Stimulated activated naive CD8-positive, alpha-beta T cell treated with anti-CD3 and anti-CD28 coated beads, Interleukin-15, Interleukin-2, amounts not matched to agents 100 ng/mL and 50 ng/mL, for 24 hours (primary cell): ENCODE measurements around the gene VEPH1.
A peak's percentile ranks its signal among the peaks of the same experiment; 100 is the strongest.

Experiments used
- H3K27ac Mint-ChIP-seq: one replicate; pipeline ENCODE4 v1.8.0; 2021; ENCODE audit warnings: mild to moderate bottlenecking, mixed read lengths
- H3K27me3 Mint-ChIP-seq: one replicate; pipeline ENCODE4 v1.8.0; 2021; ENCODE audit warnings: mixed read lengths
- H3K36me3 Mint-ChIP-seq: one replicate; pipeline ENCODE4 v1.8.0; 2021; ENCODE audit warnings: low read depth, mixed read lengths
- H3K4me1 Mint-ChIP-seq: one replicate; pipeline ENCODE4 v1.8.0; 2021; ENCODE audit warnings: low read depth, mixed read lengths
- H3K4me3 Mint-ChIP-seq: one replicate; pipeline ENCODE4 v1.8.0; 2021; ENCODE audit warnings: mild to moderate bottlenecking, mixed read lengths
- H3K9me3 Mint-ChIP-seq: one replicate; pipeline ENCODE4 v1.8.0; 2021; ENCODE audit warnings: mixed read lengths

VEPH1 gene

GRCh38 chr3:157442729-157443128 is 60.5 kb downstream of the VEPH1 start:
- H3K36me3 Mint-ChIP-seq = no peaks in the 10 kb centered on the region
- H3K4me1 Mint-ChIP-seq = no peaks in the 10 kb centered on the region
- no peaks in the 10 kb centered on the region for H3K9me3 Mint-ChIP-seq
- H3K4me3 Mint-ChIP-seq = no peak overlapping the region
- no peak overlapping the region for H3K27ac Mint-ChIP-seq
- H3K27me3 Mint-ChIP-seq = peaks cover 18% of the 10 kb centered on the region

- H3K4me3 Mint-ChIP-seq = no peak overlapping the region
- no peak overlapping the region for H3K27ac Mint-ChIP-seq
- peaks cover 10% of the 10 kb centered on the region for H3K4me1 Mint-ChIP-seq
- H3K27me3 Mint-ChIP-seq = peaks cover 26% of the 10 kb centered on the region
- H3K9me3 Mint-ChIP-seq = no peaks in the 10 kb centered on the region
- no peaks in the 10 kb centered on the region for H3K36me3 Mint-ChIP-seq
Measured at GRCh38 chr3:157441102-157441624, 62.1 kb downstream of the VEPH1 start.

GRCh38 chr3:157438194-157438730 is 65.0 kb downstream of the VEPH1 start:
- Mint-ChIP-seq H3K36me3 (no peaks in the 10 kb centered on the region), H3K27me3 (peaks cover 29% of the 10 kb centered on the region), H3K27ac (no peak overlapping the region), H3K4me1 (peaks cover 10% of the 10 kb centered on the region), H3K9me3 (no peaks in the 10 kb centered on the region), H3K4me3 (peak overlapping the region; percentile 43)

GRCh38 chr3:157436583-157437291 is 66.5 kb downstream of the VEPH1 start, which contains the start of gene PTX3:
TSS of gene PTX3 (plus strand) at chr3:157436850. CDS start at chr3:157436934, 84 bp downstream.
- peak within 1 kb of the TSS; percentile 55 for H3K4me3 Mint-ChIP-seq
- no peak within 1 kb of the TSS for H3K27ac Mint-ChIP-seq
- peaks cover 29% of the 10 kb centered on the region for H3K27me3 Mint-ChIP-seq

GRCh38 chr3:157429708-157430107 is 73.5 kb downstream of the VEPH1 start:
- Mint-ChIP-seq H3K4me3 (no peak overlapping the region), H3K9me3 (no peaks in the 10 kb centered on the region)

More at GRCh38 chr3:157436583-157437291, 66.5 kb downstream of the VEPH1 start, which contains the start of gene PTX3:
- peaks cover 10% of the 10 kb centered on the region for H3K4me1 Mint-ChIP-seq
- H3K9me3 Mint-ChIP-seq = no peaks in the 10 kb centered on the region
- H3K36me3 Mint-ChIP-seq = no peaks in the 10 kb centered on the region

GRCh38 chr3:157428853-157429252 is 74.4 kb downstream of the VEPH1 start:
- no peak overlapping the region for H3K4me3 Mint-ChIP-seq
- H3K4me1 Mint-ChIP-seq = no peaks in the 10 kb centered on the region
- no peak overlapping the region for H3K27ac Mint-ChIP-seq
- no peaks in the 10 kb centered on the region for H3K9me3 Mint-ChIP-seq
- no peaks in the 10 kb centered on the region for H3K27me3 Mint-ChIP-seq
- H3K36me3 Mint-ChIP-seq = no peaks in the 10 kb centered on the region

More at GRCh38 chr3:157429708-157430107, 73.5 kb downstream of the VEPH1 start:
- Mint-ChIP-seq H3K36me3 (no peaks in the 10 kb centered on the region), H3K4me1 (no peaks in the 10 kb centered on the region), H3K27me3 (peaks cover 2% of the 10 kb centered on the region), H3K27ac (no peak overlapping the region)

GRCh38 chr3:157427901-157428300 is 75.3 kb downstream of the VEPH1 start:
- Mint-ChIP-seq H3K27ac (no peak overlapping the region), H3K9me3 (no peaks in the 10 kb centered on the region), H3K4me1 (no peaks in the 10 kb centered on the region), H3K36me3 (no peaks in the 10 kb centered on the region), H3K4me3 (no peak overlapping the region), H3K27me3 (no peaks in the 10 kb centered on the region)

GRCh38 chr3:157423337-157423736 is 79.9 kb downstream of the VEPH1 start:
- Mint-ChIP-seq H3K9me3 (no peaks in the 10 kb centered on the region), H3K27me3 (no peaks in the 10 kb centered on the region), H3K4me3 (no peak overlapping the region), H3K27ac (no peak overlapping the region), H3K4me1 (no peaks in the 10 kb centered on the region), H3K36me3 (no peaks in the 10 kb centered on the region)

GRCh38 chr3:157420606-157421130 is 82.5 kb downstream of the VEPH1 start:
- H3K27ac Mint-ChIP-seq = no peak overlapping the region
- no peaks in the 10 kb centered on the region for H3K9me3 Mint-ChIP-seq
- no peak overlapping the region for H3K4me3 Mint-ChIP-seq

GRCh38 chr3:157418104-157418503 is 85.1 kb downstream of the VEPH1 start:
- H3K27me3 Mint-ChIP-seq = peaks cover 3% of the 10 kb centered on the region
- no peaks in the 10 kb centered on the region for H3K9me3 Mint-ChIP-seq
- H3K4me1 Mint-ChIP-seq = no peaks in the 10 kb centered on the region
- H3K4me3 Mint-ChIP-seq = no peak overlapping the region
- H3K36me3 Mint-ChIP-seq = no peaks in the 10 kb centered on the region
- H3K27ac Mint-ChIP-seq = no peak overlapping the region

More at GRCh38 chr3:157420606-157421130, 82.5 kb downstream of the VEPH1 start:
- H3K27me3 Mint-ChIP-seq = no peaks in the 10 kb centered on the region
- no peaks in the 10 kb centered on the region for H3K36me3 Mint-ChIP-seq
- no peaks in the 10 kb centered on the region for H3K4me1 Mint-ChIP-seq

GRCh38 chr3:157417247-157417646 is 86.0 kb downstream of the VEPH1 start:
- Mint-ChIP-seq H3K4me3 (no peak overlapping the region), H3K27me3 (peaks cover 3% of the 10 kb centered on the region), H3K36me3 (no peaks in the 10 kb centered on the region), H3K9me3 (no peaks in the 10 kb centered on the region), H3K4me1 (no peaks in the 10 kb centered on the region), H3K27ac (no peak overlapping the region)

GRCh38 chr3:157416347-157417087 is 86.7 kb downstream of the VEPH1 start:
- H3K4me1 Mint-ChIP-seq = no peaks in the 10 kb centered on the region
- H3K27ac Mint-ChIP-seq = no peak overlapping the region
- peaks cover 3% of the 10 kb centered on the region for H3K27me3 Mint-ChIP-seq
- no peaks in the 10 kb centered on the region for H3K9me3 Mint-ChIP-seq
- H3K4me3 Mint-ChIP-seq = no peak overlapping the region
- no peaks in the 10 kb centered on the region for H3K36me3 Mint-ChIP-seq

- H3K4me1 Mint-ChIP-seq = no peaks in the 10 kb centered on the region
- no peaks in the 10 kb centered on the region for H3K9me3 Mint-ChIP-seq
- H3K36me3 Mint-ChIP-seq = no peaks in the 10 kb centered on the region
- peaks cover 3% of the 10 kb centered on the region for H3K27me3 Mint-ChIP-seq
- H3K4me3 Mint-ChIP-seq = no peak overlapping the region
- no peak overlapping the region for H3K27ac Mint-ChIP-seq
Measured at GRCh38 chr3:157414861-157415260, 88.4 kb downstream of the VEPH1 start.

- H3K27me3 Mint-ChIP-seq = peaks cover 3% of the 10 kb centered on the region
- no peaks in the 10 kb centered on the region for H3K36me3 Mint-ChIP-seq
- no peaks in the 10 kb centered on the region for H3K9me3 Mint-ChIP-seq
- no peak overlapping the region for H3K4me3 Mint-ChIP-seq
- H3K4me1 Mint-ChIP-seq = no peaks in the 10 kb centered on the region
- no peak overlapping the region for H3K27ac Mint-ChIP-seq
Measured at GRCh38 chr3:157412323-157412855, 90.8 kb downstream of the VEPH1 start.
